Activated T-helper 1 cell treated with anti-CD3 and anti-CD28 coated beads, Interleukin-12 subunit alpha, Interleukin-12 subunit beta, Interleukin-2, Interleukin-4 antibody, amounts not matched to agents 30 ng/mL and 10 ng/mL and 1 ng/mL, durations not matched to agents 14 hours and 24 hours and 36 hours (primary cell): ENCODE results near the gene NTHL1. TPM values are rescaled to one million over a fixed set of nuclear protein-coding genes. Genes with fewer than 3 reads are reported as not detected.

ENCODE experiments used
- DNase-seq: peaks from one replicate; pipeline ENCODE4 v3.0.0; 2021; ENCODE audit warnings: low spot score
- H3K27ac Mint-ChIP-seq: one replicate; pipeline ENCODE4 v1.8.0; 2021; ENCODE audit warnings: mild to moderate bottlenecking, mixed read lengths
- H3K27me3 Mint-ChIP-seq: one replicate; pipeline ENCODE4 v1.8.0; 2022; ENCODE audit warnings: mild to moderate bottlenecking, moderate library complexity, mixed read lengths; ENCODE audit not compliant: insufficient read depth
- H3K36me3 Mint-ChIP-seq: one replicate; pipeline ENCODE4 v1.8.0; 2021; ENCODE audit warnings: low read depth, mixed read lengths
- H3K4me1 Mint-ChIP-seq: one replicate; pipeline ENCODE4 v1.8.0; 2021; ENCODE audit warnings: low read depth, mixed read lengths
- H3K4me3 Mint-ChIP-seq: one replicate; pipeline ENCODE4 v1.8.0; 2021; ENCODE audit warnings: mild to moderate bottlenecking, moderate library complexity, mixed read lengths
- H3K9me3 Mint-ChIP-seq: one replicate; pipeline ENCODE4 v1.8.0; 2021; ENCODE audit warnings: mixed read lengths
- intact Hi-C: fragments of 100-400 bp; cut with micrococcal nuclease; formaldehyde crosslinking; loops from one replicate; pipeline ENCODE4 v1.15.1; 2024
- total RNA-seq: library from RNA; stranded (reverse); gene quantifications from 2 replicates; pipeline ENCODE4 v1.2.3, GENCODE V29; 2022

Gene NTHL1
- total RNA-seq, 1 donor from 2014 or later, result 50.0 TPM

DNA sequence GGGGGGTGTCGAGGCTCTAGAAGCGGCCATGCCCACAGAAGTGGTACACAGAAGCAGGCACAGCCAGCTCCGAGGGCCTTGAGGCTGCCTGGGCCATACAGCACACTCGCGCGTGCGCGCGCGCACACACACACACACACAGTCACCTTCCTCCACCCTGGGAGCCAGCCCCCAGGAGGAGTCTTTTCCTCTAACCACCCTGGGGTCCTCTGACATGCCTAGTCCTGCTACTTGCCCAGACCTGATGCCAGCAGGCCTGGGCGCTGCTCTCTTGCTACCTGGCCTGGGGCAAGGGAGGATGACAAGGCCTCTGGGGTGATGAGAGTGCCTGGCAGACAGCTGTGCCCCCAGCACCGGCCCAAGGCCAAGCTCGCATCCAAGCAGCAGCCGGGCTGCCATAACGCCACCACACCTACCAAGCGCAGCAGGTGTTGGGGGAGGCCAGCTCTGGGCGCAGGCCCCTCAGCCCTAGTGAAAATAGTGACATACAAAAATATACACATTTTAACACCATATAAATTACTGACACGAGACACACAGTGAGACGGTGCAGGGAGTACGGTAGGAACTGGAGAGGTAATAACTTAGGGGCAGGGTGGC lies 41.2 kb upstream of the NTHL1 start:
- no peak overlapping the region for H3K4me3 Mint-ChIP-seq
- intact Hi-C loops, result no loop called here
- H3K27ac Mint-ChIP-seq, result no peak overlapping the region
- H3K4me1 Mint-ChIP-seq, result no peaks in the 10 kb centered on the region
- no peak for DNase-seq
- no peaks in the 10 kb centered on the region for H3K9me3 Mint-ChIP-seq
- no peaks in the 10 kb centered on the region for H3K27me3 Mint-ChIP-seq
- H3K36me3 Mint-ChIP-seq, result peaks cover 4% of the 10 kb centered on the region

DNA sequence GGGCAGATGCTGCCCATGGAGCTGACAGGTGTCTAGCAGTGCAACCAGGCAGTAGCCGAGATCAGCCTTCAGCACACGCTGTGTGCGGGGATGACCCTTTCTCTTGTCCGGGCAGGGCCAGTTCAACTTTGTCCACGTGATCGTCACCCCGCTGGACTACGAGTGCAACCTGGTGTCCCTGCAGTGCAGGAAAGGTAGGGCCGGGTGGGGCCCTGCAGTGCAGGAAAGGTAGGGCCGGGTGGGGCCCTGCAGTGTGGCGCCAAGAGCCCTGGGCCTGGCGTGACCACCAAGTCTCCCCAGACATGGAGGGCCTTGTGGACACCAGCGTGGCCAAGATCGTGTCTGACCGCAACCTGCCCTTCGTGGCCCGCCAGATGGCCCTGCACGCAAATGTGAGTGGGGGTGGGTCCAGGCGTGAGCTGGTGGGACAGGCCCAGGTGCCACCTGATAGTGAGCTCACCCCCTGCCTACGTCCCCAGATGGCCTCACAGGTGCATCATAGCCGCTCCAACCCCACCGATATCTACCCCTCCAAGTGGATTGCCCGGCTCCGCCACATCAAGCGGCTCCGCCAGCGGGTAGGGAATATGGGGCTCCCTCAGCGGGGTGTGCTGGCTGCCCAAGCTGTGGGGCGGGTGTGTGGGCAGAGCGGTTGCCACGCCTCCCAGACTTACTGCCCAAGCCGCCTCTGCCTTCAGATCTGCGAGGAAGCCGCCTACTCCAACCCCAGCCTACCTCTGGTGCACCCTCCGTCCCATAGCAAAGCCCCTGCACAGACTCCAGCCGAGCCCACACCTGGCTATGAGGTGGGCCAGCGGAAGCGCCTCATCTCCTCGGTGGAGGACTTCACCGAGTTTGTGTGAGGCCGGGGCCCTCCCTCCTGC lies 40.4 kb upstream of the NTHL1 start:
- peaks cover 4% of the 10 kb centered on the region for H3K36me3 Mint-ChIP-seq
- DNase-seq, result no peak
- no peaks in the 10 kb centered on the region for H3K27me3 Mint-ChIP-seq
- intact Hi-C loops, result no loop called here
- no peaks in the 10 kb centered on the region for H3K4me1 Mint-ChIP-seq
- H3K4me3 Mint-ChIP-seq, result no peak overlapping the region
- no peak overlapping the region for H3K27ac Mint-ChIP-seq
- H3K9me3 Mint-ChIP-seq, result no peaks in the 10 kb centered on the region

DNA sequence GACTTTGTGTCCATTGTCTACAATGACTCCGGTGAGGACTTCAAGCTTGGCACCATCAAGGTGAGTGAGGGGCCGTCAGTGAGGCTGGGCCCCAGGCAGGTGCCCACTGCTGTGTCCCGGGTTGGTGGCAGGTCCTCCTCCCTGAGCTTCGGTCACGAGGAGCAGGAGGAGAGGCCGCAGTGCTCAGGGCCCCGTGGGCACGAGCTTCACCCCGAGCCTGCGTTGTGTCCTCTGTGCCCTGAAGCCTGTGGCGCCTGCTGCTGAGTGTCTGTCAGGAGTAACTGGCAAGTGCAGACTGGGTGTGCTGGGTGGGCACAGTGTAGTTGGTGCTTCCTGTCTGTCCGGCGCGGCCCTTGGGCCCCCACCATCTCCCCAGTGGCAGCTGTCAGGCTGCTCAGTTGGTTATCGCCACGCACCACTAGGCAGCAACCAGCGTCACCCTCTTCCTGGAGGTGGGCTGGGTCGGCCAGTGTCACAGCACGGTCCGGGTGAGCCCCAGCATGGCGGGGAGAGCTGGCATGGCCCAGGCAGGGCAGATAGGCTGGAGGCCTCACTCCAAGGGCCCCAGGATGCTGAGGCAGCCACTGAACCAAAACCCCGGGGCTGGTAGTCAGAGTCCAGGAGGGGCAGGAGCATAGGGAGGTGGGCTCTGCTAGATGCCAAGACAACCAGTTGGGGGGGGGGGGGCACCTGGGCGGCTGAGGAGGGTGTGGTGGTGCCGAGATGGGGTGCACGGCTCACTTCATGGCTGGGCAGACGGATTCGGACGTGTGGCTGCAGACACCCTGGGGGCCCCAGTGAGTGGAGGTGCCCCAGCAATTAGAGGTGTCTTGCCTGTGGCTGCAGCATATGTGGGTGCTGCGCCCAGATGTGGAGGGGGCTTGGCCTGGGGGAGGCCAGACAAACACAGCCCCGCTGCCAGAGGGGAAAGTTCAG lies 39.4 kb upstream of the NTHL1 start:
- intact Hi-C loops, result no loop called here
- no peak overlapping the region for H3K4me3 Mint-ChIP-seq
- no peak for DNase-seq
- no peaks in the 10 kb centered on the region for H3K27me3 Mint-ChIP-seq
- peaks cover 2% of the 10 kb centered on the region for H3K36me3 Mint-ChIP-seq
- H3K4me1 Mint-ChIP-seq, result no peaks in the 10 kb centered on the region
- H3K27ac Mint-ChIP-seq, result no peak overlapping the region
- no peaks in the 10 kb centered on the region for H3K9me3 Mint-ChIP-seq

DNA sequence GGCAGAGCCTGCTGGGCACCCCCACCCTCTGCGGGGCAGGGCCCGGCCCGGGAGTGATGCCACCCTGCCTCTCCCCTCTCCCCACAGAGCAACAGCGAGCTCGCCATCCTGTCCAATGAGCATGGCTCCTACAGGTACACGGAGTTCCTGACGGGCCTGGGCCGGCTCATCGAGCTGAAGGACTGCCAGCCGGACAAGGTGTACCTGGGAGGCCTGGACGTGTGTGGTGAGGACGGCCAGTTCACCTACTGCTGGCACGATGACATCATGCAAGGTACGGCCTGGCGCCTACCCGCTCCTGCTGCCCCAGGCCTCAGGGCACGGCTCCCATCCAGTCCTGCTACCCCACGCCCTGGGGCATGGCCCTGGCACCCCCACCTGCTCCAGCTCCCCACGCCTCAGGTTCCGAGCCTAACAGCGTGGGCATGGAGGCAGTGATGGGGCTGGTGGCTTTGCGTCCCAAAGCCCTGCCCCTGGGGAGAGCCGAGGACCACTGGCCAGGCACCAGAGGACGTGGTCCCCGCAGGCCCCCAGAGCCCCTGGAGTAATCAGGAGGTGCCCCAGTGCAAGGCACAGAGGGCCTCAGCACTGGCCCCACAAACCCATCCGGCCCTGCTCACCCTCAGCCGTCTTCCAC lies 38.6 kb upstream of the NTHL1 start:
- Mint-ChIP-seq H3K4me1 (no peaks in the 10 kb centered on the region), H3K27ac (no peak overlapping the region), H3K27me3 (no peaks in the 10 kb centered on the region), H3K4me3 (no peak overlapping the region), H3K9me3 (no peaks in the 10 kb centered on the region), H3K36me3 (peaks cover 2% of the 10 kb centered on the region)
- no peak for DNase-seq
- intact Hi-C loops, result no loop called here

DNA sequence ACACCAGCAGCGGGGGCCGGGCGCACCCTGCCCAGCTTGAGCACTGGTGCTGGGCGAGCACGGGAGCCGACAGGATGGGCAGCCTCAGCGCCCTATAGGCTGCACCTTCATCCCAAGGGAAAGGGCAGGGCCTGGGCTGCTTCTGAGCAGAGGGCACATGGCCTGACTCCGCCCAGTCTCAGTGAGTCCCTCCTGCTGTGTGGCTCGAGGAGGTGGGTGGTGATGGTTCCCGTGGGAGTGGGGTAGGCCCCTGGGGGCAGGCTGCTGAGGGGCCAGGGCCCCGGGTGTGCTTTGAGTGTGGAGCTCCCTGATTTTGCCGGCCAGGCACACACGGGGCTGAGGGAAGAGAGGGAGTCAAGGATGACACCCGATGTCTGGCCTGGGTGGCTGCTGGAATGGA lies 38.0 kb upstream of the NTHL1 start:
- intact Hi-C loops, result no loop called here
- Mint-ChIP-seq H3K27ac (no peak overlapping the region), H3K4me3 (no peak overlapping the region), H3K4me1 (no peaks in the 10 kb centered on the region), H3K36me3 (peaks cover 2% of the 10 kb centered on the region), H3K27me3 (no peaks in the 10 kb centered on the region), H3K9me3 (no peaks in the 10 kb centered on the region)
- DNase-seq, result no peak

DNA sequence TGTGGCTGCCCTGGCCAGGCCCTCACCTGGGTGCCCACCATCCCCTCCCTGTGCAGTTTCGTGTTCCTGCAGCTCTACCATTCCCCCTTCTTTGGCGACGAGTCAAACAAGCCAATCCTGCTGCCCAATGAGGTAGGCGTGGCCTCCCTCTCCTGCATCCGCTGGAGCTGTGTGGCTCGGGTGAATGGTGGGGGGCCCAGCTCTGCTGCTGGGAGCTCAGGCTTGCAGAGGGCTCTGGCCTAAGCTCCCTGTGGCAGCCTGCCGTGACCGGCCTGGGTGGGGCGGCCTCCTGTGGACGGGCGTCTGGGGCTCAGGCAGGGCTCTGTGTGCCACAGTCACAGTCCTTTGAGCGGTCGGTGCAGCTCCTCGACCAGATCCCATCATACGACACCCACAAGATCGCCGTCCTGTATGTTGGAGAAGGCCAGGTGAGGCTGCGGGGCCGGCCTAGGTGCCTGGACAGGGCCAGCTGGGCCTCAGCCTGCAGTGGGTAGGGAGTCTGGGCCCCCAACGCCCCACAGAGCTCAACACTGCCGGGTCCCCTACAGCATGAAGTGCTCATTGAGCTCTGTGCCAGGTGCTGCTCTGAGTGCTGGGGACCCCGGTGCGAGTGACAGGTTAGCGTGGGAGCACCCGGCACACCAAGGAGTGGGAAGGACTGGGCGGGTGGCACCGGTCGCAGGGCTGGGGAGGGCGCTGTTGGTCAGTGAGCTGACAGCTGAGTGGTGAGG lies 37.4 kb upstream of the NTHL1 start:
- no peak overlapping the region for H3K27ac Mint-ChIP-seq
- H3K4me3 Mint-ChIP-seq, result no peak overlapping the region
- peaks cover 2% of the 10 kb centered on the region for H3K36me3 Mint-ChIP-seq
- no peak for DNase-seq
- intact Hi-C loops, result no loop called here
- H3K27me3 Mint-ChIP-seq, result no peaks in the 10 kb centered on the region
- no peaks in the 10 kb centered on the region for H3K4me1 Mint-ChIP-seq
- no peaks in the 10 kb centered on the region for H3K9me3 Mint-ChIP-seq

DNA sequence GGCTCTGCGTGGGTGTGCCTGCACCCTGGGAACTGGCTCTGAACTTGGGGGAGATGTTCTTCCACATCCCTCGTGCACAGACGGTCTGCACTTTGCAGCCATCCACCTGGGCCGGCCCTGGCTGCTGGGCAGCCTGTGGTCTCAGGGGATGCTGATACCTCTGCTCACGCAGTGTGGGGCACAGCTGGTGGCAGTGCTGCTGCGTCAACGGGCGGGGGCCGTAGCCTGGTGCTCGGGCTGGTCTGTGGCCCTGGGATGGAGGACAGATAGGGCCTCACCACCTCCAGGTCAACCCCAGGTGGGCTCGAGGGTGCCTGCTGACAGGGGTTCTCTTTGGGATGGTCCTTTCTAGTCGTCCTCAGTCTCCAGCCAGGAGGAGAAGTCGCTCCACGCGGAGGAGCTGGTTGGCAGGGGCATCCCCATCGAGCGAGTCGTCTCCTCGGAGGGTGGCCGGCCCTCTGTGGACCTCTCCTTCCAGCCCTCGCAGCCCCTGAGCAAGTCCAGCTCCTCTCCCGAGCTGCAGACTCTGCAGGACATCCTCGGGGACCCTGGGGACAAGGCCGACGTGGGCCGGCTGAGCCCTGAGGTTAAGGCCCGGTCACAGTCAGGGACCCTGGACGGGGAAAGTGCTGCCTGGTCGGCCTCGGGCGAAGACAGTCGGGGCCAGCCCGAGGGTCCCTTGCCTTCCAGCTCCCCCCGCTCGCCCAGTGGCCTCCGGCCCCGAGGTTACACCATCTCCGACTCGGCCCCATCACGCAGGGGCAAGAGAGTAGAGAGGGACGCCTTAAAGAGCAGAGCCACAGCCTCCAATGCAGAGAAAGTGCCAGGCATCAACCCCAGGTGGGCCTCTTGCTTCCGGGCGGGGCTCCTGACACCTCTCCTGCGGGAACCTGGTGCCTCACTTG lies 36.5 kb upstream of the NTHL1 start:
- Mint-ChIP-seq H3K36me3 (peaks cover 1% of the 10 kb centered on the region), H3K27me3 (no peaks in the 10 kb centered on the region), H3K4me3 (no peak overlapping the region), H3K9me3 (no peaks in the 10 kb centered on the region), H3K4me1 (no peaks in the 10 kb centered on the region), H3K27ac (no peak overlapping the region)
- intact Hi-C loops, result no loop called here
- no peak for DNase-seq

DNA sequence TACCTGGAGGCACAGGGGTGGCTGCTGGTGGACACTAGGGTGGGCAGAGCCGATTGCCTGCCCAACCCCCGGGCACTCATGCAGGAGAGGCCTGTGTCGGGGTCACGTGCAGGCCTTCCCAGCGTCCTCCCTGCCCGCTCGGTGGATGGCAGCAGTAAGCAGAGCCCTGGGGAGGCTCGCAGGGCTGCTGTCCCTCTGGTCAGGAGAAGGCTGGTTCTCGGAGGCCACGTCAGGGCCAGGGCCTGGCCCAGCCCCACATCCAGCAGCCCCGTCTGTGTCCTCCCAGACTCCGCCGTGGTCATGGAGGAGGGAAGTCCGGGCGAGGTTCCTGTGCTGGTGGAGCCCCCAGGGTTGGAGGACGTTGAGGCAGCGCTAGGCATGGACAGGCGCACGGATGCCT lies 35.8 kb upstream of the NTHL1 start:
- Mint-ChIP-seq H3K4me3 (no peak overlapping the region), H3K4me1 (no peaks in the 10 kb centered on the region), H3K27me3 (no peaks in the 10 kb centered on the region), H3K36me3 (no peaks in the 10 kb centered on the region), H3K27ac (no peak overlapping the region), H3K9me3 (no peaks in the 10 kb centered on the region)
- no peak for DNase-seq
- intact Hi-C loops, result no loop called here

DNA sequence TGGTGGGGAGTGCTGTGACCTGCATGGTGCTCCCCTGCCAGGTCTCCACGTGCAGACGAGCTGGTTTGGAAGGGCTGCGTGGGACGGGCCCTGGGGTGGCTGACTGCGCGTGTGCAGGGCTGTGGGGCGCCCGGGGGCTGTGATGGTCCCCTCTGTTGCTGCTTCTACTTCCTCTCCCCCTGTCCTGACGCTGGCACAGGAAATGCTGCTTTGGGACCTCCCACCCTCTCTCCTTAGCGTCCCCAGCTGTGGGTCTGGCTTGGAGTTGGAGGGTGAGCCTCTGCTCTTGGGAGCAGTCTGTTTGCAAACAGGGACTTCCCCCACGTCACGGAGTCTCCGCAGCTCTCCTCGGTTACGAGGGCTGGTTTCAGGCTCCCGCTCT lies 35.3 kb upstream of the NTHL1 start:
- Mint-ChIP-seq H3K27ac (no peak overlapping the region), H3K4me3 (no peak overlapping the region), H3K4me1 (no peaks in the 10 kb centered on the region), H3K36me3 (no peaks in the 10 kb centered on the region), H3K27me3 (no peaks in the 10 kb centered on the region), H3K9me3 (no peaks in the 10 kb centered on the region)
- DNase-seq, result no peak
- intact Hi-C loops, result no loop called here

DNA sequence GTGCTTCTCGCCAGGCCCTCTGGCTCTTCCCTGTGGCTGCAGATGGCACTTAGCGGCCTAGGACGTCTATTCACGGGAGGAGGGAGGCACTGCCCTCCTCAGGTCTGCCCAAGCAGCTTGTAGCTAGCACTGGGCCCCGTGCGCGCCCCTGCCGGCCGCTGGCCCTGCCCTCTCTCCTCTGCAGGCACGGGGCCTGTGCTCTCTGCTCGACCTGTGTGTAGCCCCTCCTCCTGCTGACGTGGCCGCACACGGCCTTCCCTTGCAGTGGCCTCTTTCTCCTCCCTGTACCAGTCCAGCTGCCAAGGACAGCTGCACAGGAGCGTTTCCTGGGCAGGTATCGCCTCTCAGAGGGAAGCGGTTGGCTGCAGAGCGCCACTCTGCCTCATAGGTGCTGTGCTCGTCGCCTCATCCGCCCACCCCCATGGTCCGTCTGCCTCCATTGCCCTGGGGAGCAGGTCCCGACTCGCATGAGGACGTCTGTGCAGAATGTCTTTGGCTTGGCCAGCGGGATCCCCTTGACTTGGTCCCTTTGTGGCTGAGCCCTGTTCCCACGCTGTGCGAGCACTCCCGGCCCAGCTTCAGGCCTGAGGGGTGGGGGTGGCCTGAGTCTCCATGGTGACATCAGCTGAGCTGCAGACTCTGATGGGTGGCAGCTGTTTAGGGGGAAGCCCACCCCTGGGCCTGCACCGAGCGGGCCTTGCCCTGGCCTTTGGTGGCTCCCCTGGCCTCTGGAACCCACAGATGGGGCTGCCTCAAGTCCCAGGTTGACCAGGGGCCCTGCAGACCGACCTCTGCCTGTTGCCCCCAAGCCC lies 34.7 kb upstream of the NTHL1 start:
- Mint-ChIP-seq H3K9me3 (no peaks in the 10 kb centered on the region), H3K27me3 (no peaks in the 10 kb centered on the region), H3K36me3 (peaks cover under 1% of the 10 kb centered on the region), H3K4me3 (no peak overlapping the region), H3K4me1 (no peaks in the 10 kb centered on the region), H3K27ac (no peak overlapping the region)
- no peak for DNase-seq
- intact Hi-C loops, result no loop called here
